Gastrocnemius medialis (tissue), 4 donors: Measurements from ENCODE around the gene GAB2. TPM values are rescaled to one million over a fixed set of nuclear protein-coding genes. Genes with fewer than 3 reads are reported as not detected.

Experiments
- ATAC-seq, 2 donors: fragments of 150-250 bp; one replicate each; pipeline ENCODE4 v1.9.1; 2016
- DNase-seq, 2 donors: peaks; one replicate each; pipeline ENCODE4 v3.0.0-alpha.2; 2019
- H3K27ac ChIP-seq, 4 donors: fragments of 200-600 bp; sonication (generic); 1 replicate in 1 of 4; 2 replicates in 3 of 4; pipeline ENCODE4 v1.5.1; 2016 to 2018; ENCODE audit warnings: mild to moderate bottlenecking in 2 of 4, moderate library complexity in 1 of 4
- H3K27me3 ChIP-seq, 3 donors: fragments of 200-600 bp; sonication (generic) in 2 of 3; 1 replicate in 1 of 3; 2 replicates in 2 of 3; pipeline versions ENCODE4 v1.5.1 to v1.6.0; 2016 to 2019; ENCODE audit warnings: mild to moderate bottlenecking in 1 of 3, moderate library complexity in 1 of 3
- H3K36me3 ChIP-seq, 2 donors: fragments of 200-600 bp; sonication (generic) in 1 of 2; one replicate each; pipeline ENCODE4 v1.5.1; 2017 to 2018
- H3K4me1 ChIP-seq, 2 donors: fragments of 200-600 bp; sonication (generic) in 1 of 2; one replicate each; pipeline ENCODE4 v1.5.1; 2016 to 2017; ENCODE audit warnings: mild to moderate bottlenecking in 2 of 2
- H3K4me3 ChIP-seq, 4 donors: fragments of 200-600 bp; sonication (generic) in 3 of 4; 1 replicate in 1 of 4; 2 replicates in 3 of 4; pipeline ENCODE4 v1.5.1; 2016 to 2019; ENCODE audit warnings: mild to moderate bottlenecking in 2 of 4
- H3K9me3 ChIP-seq, 3 donors: fragments of 200-600 bp; sonication (generic) in 2 of 3; 1 replicate in 1 of 3; 2 replicates in 2 of 3; pipeline ENCODE4 v1.5.1; 2016 to 2019
- POLR2A ChIP-seq, 2 donors: fragments of 450-650 bp; IDR thresholded peaks; one replicate each; pipeline ENCODE4 v1.6.1; 2017; ENCODE audit warnings: antibody characterized with exemption in 2 of 2, mild to moderate bottlenecking in 2 of 2, moderate library complexity in 2 of 2
- in situ Hi-C, 4 donors: fragments of 200-750 bp; cut with MboI; loops; one replicate each; pipeline versions ENCODE4 v1.15.0 to v1.8.0; 2017; ENCODE audit warnings: low sequenced_read_pairs in 4 of 4
- intact Hi-C: fragments of 100-400 bp; cut with DNase I; formaldehyde crosslinking; loops from one replicate; pipeline ENCODE4 v1.15.1; 2023; ENCODE audit warnings: low total_unique reads
- total RNA-seq, 4 donors: library from RNA; depleted of rRNA; stranded (reverse); fragments of >200 nt; gene quantifications; one replicate each; pipeline versions ENCODE4 v1.1.0 to v1.2.3, GENCODE V29; 2016
- TF ChIP-seq, protein P1 (sequence below), 5 experiments: fragments of 450-650 bp in 3 of 5; fragments of 200-600 bp in 2 of 5; sonication (generic) in 2 of 5; IDR thresholded peaks in 4 of 5; conservative IDR thresholded peaks in 1 of 5; 1 replicate in 4 of 5; 2 replicates in 1 of 5; pipeline ENCODE4 v1.5.1; 2016 to 2019; ENCODE audit warnings: antibody characterized with exemption in 5 of 5, mild to moderate bottlenecking in 3 of 5, moderate library complexity in 3 of 5

Gene GAB2
- total RNA-seq, 4 donors from 2014 or later: 4.9 to 68.0 (median 25.8) TPM

- no peaks in the 10 kb centered on the region for H3K4me1 ChIP-seq
- no peaks in the 10 kb centered on the region for H3K9me3 ChIP-seq
- intact Hi-C loops (no loop called here), in situ Hi-C loops (no loop called here)
- H3K4me3 ChIP-seq: no peak overlapping the region
- no peak for TF ChIP-seq POLR2A (IDR thresholded peaks at IDR 0.05)
- TF ChIP-seq, protein P1, sequence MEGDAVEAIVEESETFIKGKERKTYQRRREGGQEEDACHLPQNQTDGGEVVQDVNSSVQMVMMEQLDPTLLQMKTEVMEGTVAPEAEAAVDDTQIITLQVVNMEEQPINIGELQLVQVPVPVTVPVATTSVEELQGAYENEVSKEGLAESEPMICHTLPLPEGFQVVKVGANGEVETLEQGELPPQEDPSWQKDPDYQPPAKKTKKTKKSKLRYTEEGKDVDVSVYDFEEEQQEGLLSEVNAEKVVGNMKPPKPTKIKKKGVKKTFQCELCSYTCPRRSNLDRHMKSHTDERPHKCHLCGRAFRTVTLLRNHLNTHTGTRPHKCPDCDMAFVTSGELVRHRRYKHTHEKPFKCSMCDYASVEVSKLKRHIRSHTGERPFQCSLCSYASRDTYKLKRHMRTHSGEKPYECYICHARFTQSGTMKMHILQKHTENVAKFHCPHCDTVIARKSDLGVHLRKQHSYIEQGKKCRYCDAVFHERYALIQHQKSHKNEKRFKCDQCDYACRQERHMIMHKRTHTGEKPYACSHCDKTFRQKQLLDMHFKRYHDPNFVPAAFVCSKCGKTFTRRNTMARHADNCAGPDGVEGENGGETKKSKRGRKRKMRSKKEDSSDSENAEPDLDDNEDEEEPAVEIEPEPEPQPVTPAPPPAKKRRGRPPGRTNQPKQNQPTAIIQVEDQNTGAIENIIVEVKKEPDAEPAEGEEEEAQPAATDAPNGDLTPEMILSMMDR (IDR thresholded peaks at IDR 0.05 in 4 of 5, conservative IDR thresholded peaks at IDR 0.05 in 1 of 5): no peak
- ATAC-seq (no peak), DNase-seq (no peak)
- no peak overlapping the region for H3K27ac ChIP-seq
- H3K27me3 ChIP-seq: no peaks in the 10 kb centered on the region
- peaks cover 0 to 37% of the 10 kb centered on the region in 2 donors for H3K36me3 ChIP-seq
Measured at GRCh38 chr11:78460471-78460870, 42.9 kb upstream of the GAB2 start.

DNA sequence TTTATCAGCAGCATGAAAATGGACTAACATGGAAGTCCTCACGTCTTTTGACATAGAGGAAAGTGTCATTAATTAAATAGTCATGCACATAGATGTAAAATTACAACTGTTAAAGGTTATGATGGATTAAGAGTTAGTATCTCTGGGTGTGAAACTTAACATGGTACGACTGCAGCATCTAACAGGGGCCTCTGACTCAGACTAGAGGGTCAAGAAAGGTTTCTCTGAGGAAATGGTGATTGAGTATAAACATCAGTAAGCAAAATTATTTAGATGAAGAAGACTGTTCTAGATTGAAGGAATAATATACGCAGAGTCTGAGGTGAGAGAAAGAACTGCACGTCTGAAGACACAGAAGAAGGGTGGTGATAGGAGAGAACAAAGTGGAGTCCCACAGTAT, 42.1 kb upstream of the GAB2 start:
- ATAC-seq (no peak), DNase-seq (no peak)
- H3K4me1 ChIP-seq: no peaks in the 10 kb centered on the region
- in situ Hi-C loops (no loop called here), intact Hi-C loops (no loop called here)
- TF ChIP-seq, protein P1 (IDR thresholded peaks at IDR 0.05 in 4 of 5, conservative IDR thresholded peaks at IDR 0.05 in 1 of 5): no peak
- TF ChIP-seq POLR2A (IDR thresholded peaks at IDR 0.05): no peak
- peaks cover 0 to 33% of the 10 kb centered on the region in 2 donors for H3K36me3 ChIP-seq
- H3K27me3 ChIP-seq: no peaks in the 10 kb centered on the region
- H3K9me3 ChIP-seq: no peaks in the 10 kb centered on the region
- no peak overlapping the region for H3K4me3 ChIP-seq
- H3K27ac ChIP-seq: no peak overlapping the region

DNA sequence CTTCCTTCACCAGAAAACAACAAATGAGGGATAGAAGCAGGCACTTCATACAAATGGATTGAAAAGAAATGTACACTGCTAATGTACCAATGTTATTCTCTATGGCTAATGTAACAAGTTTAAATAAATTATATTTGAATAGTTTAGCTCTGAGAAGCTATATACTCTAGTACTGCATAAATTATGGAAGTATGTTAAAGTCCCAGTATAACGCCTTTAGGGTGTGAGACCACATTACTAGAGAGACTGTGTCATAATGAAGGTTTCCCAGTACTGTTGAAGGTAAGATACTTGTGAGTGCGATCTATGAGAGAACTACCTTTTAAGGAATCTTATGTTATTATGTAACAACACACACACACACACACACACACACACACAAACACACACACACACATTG, 39.8 kb upstream of the GAB2 start:
- ATAC-seq: no peak
- no peak overlapping the region for H3K4me3 ChIP-seq
- DNase-seq: no peak
- in situ Hi-C loops (no loop called here), intact Hi-C loops (no loop called here)
- no peaks in the 10 kb centered on the region for H3K9me3 ChIP-seq
- H3K36me3 ChIP-seq: peaks cover 0 to 27% of the 10 kb centered on the region in 2 donors
- TF ChIP-seq, protein P1 (IDR thresholded peaks at IDR 0.05 in 4 of 5, conservative IDR thresholded peaks at IDR 0.05 in 1 of 5): no peak
- TF ChIP-seq POLR2A (IDR thresholded peaks at IDR 0.05): no peak
- H3K4me1 ChIP-seq: no peaks in the 10 kb centered on the region
- H3K27me3 ChIP-seq: no peaks in the 10 kb centered on the region
- no peak overlapping the region for H3K27ac ChIP-seq

- in situ Hi-C loops (no loop called here), intact Hi-C loops (no loop called here)
- DNase-seq: no peak
- no peak for TF ChIP-seq POLR2A (IDR thresholded peaks at IDR 0.05)
- TF ChIP-seq, protein P1 (IDR thresholded peaks at IDR 0.05 in 4 of 5, conservative IDR thresholded peaks at IDR 0.05 in 1 of 5): no peak
- ATAC-seq: no peak
- Histone ChIP-seq H3K36me3 (peaks cover 0 to 7% of the 10 kb centered on the region in 2 donors), H3K4me3 (no peak overlapping the region), H3K27me3 (no peaks in the 10 kb centered on the region), H3K4me1 (no peaks in the 10 kb centered on the region), H3K27ac (no peak overlapping the region), H3K9me3 (no peaks in the 10 kb centered on the region)
Measured at GRCh38 chr11:78453140-78453935, 35.7 kb upstream of the GAB2 start.
